ENCODE results near the gene ASAH2B.

DNA sequence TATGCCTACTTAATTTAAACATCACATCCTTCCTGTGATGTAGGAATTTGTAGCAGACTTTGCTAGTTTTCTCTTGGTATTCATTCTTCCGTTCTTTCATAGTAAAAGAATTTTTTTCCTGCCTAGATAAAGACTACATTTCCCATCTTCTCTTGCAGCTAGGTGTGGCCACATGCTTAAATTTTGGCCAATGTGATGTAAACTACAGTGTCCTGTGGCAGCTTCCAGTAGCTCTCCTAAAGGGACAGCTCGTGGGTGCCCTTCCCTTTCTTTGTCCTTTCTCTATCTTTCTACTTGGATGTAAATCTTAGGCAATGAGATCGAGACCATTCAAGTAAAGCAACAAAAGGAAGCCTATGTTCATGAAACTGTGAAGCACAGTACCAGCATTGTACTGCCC lies 58.6 kb downstream of the ASAH2B start:
- TF ChIP-seq, protein P1, sequence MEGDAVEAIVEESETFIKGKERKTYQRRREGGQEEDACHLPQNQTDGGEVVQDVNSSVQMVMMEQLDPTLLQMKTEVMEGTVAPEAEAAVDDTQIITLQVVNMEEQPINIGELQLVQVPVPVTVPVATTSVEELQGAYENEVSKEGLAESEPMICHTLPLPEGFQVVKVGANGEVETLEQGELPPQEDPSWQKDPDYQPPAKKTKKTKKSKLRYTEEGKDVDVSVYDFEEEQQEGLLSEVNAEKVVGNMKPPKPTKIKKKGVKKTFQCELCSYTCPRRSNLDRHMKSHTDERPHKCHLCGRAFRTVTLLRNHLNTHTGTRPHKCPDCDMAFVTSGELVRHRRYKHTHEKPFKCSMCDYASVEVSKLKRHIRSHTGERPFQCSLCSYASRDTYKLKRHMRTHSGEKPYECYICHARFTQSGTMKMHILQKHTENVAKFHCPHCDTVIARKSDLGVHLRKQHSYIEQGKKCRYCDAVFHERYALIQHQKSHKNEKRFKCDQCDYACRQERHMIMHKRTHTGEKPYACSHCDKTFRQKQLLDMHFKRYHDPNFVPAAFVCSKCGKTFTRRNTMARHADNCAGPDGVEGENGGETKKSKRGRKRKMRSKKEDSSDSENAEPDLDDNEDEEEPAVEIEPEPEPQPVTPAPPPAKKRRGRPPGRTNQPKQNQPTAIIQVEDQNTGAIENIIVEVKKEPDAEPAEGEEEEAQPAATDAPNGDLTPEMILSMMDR (IDR thresholded peaks at IDR 0.05) = no peak
- TF ChIP-seq POLR2AphosphoS5 (IDR thresholded peaks at IDR 0.05) = no peak
- TF ChIP-seq POLR2A (IDR thresholded peaks at IDR 0.05) = no peak

Data from upper lobe of left lung (tissue), 4 donors.